ENCODE results near the gene GABPB1. TPM values are rescaled to one million over a fixed set of nuclear protein-coding genes. Genes with fewer than 3 reads are reported as not detected.
"Not testable (repeated sequence)": the region's sequence is repeated elsewhere in the genome, so short reads cannot be mapped to it uniquely, and the experiment has no call there.

The GABPB1 gene
- total and polyA plus RNA-seq, 2 experiments from 2014 or later: 23.3 to 38.7 TPM

DNA sequence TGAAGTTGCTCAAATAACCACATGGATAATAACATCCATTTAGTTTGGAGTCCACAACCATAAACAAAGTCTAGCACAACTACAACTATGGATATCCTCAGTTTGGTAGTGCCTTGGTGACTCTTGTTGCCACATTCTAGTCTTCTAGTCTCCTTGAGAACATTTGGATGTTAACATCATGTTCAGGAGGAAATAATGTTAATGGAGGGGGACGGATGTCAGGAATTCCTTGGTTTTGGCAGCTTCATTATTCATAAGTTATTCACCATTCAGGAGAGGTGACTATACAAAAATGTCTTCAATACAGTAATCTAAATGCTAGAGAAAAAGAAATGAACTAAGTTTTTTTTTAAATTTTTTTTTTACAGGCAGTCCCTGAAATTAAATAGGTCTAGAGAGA is 26.4 kb upstream of the GABPB1 start:
- no peak overlapping the region for H3K4me2 ChIP-seq
- no peak overlapping the region for H2AFZ ChIP-seq
- H3K36me3 ChIP-seq (replicated peaks; ENCODE audit: insufficient read depth, low read depth): no peaks in the 10 kb centered on the region
- H3K79me2 ChIP-seq: no peaks in the 10 kb centered on the region
- no peak overlapping the region for H3K4me3 ChIP-seq
- no peaks in the 10 kb centered on the region for H3K9me2 ChIP-seq (replicated peaks; ENCODE audit: insufficient read depth)
- WGBS (ENCODE audit: low lambda C conversion rate, missing lambda C conversion rate): 73% methylated on average over 1 of the region's 1 CpG
- H4K20me1 ChIP-seq (ENCODE audit: insufficient read depth, poor library complexity, severe bottlenecking): no peaks in the 10 kb centered on the region
- TF ChIP-seq EZH2 (IDR thresholded peaks at IDR 0.05; ENCODE audit: borderline replicate concordance): no peak
- TF ChIP-seq, protein P1, sequence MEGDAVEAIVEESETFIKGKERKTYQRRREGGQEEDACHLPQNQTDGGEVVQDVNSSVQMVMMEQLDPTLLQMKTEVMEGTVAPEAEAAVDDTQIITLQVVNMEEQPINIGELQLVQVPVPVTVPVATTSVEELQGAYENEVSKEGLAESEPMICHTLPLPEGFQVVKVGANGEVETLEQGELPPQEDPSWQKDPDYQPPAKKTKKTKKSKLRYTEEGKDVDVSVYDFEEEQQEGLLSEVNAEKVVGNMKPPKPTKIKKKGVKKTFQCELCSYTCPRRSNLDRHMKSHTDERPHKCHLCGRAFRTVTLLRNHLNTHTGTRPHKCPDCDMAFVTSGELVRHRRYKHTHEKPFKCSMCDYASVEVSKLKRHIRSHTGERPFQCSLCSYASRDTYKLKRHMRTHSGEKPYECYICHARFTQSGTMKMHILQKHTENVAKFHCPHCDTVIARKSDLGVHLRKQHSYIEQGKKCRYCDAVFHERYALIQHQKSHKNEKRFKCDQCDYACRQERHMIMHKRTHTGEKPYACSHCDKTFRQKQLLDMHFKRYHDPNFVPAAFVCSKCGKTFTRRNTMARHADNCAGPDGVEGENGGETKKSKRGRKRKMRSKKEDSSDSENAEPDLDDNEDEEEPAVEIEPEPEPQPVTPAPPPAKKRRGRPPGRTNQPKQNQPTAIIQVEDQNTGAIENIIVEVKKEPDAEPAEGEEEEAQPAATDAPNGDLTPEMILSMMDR (IDR thresholded peaks at IDR 0.05; ENCODE audit: poor library complexity): no peak
- TF ChIP-seq EZH2phosphoT487 (IDR thresholded peaks at IDR 0.05; ENCODE audit: low read depth, severe bottlenecking, unreplicated experiment): no peak
- H3K4me1 ChIP-seq (ENCODE audit: insufficient read depth): no peaks in the 10 kb centered on the region
- no peak overlapping the region for H3K27ac ChIP-seq
- H3K27me3 ChIP-seq: no peaks in the 10 kb centered on the region
- no peak for DNase-seq (ENCODE audit: low spot score)
- H3K9me3 ChIP-seq (ENCODE audit: low read depth): no peaks in the 10 kb centered on the region

GRCh38 chr15:50380089-50380488 is 25.1 kb upstream of the GABPB1 start:
- H3K27ac ChIP-seq: no peak overlapping the region
- H4K20me1 ChIP-seq (ENCODE audit: insufficient read depth, poor library complexity, severe bottlenecking): no peaks in the 10 kb centered on the region
- no peak for DNase-seq (ENCODE audit: low spot score)
- no peak for TF ChIP-seq EZH2phosphoT487 (IDR thresholded peaks at IDR 0.05; ENCODE audit: low read depth, severe bottlenecking, unreplicated experiment)
- TF ChIP-seq, protein P1 (IDR thresholded peaks at IDR 0.05; ENCODE audit: poor library complexity): no peak
- TF ChIP-seq EZH2 (IDR thresholded peaks at IDR 0.05; ENCODE audit: borderline replicate concordance): no peak
- H3K27me3 ChIP-seq: no peaks in the 10 kb centered on the region
- WGBS (ENCODE audit: low lambda C conversion rate, missing lambda C conversion rate): 72% methylated on average over 1 of the region's 1 CpG
- no peak overlapping the region for H3K4me2 ChIP-seq
- H3K9me3 ChIP-seq (ENCODE audit: low read depth): no peaks in the 10 kb centered on the region
- H3K9me2 ChIP-seq (replicated peaks; ENCODE audit: insufficient read depth): no peaks in the 10 kb centered on the region
- H3K79me2 ChIP-seq: no peaks in the 10 kb centered on the region
- H3K36me3 ChIP-seq (replicated peaks; ENCODE audit: insufficient read depth, low read depth): no peaks in the 10 kb centered on the region
- no peak overlapping the region for H3K4me3 ChIP-seq
- H2AFZ ChIP-seq: no peak overlapping the region
- H3K4me1 ChIP-seq (ENCODE audit: insufficient read depth): no peaks in the 10 kb centered on the region

- not testable (repeated sequence) for DNase-seq (ENCODE audit: low spot score); H3K79me2 ChIP-seq
- 96% methylated on average over 7 of the region's 7 CpGs for WGBS (ENCODE audit: low lambda C conversion rate, missing lambda C conversion rate)
Measured at GRCh38 chr15:50379413-50379812, 24.4 kb upstream of the GABPB1 start.

DNA sequence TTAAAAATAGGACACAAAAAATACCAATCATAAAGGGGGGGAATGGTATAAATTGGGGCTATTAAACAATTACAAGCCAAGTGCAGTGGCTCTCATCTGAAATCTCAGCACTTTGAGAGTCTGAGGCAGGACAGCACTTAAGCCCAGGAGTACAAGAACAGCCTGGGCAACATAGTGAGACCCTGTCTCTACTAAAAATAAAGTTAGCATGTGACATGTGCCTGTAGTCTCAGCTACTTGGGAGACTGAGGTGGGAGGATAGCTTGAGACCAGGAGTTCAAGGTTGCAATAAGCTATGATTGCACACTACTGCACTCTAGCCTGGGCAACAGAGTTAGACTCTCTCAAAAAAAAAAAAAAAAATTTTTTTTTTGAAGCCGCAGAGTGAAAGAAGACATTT is 23.8 kb upstream of the GABPB1 start:
- Histone ChIP-seq H3K4me2 (no peak overlapping the region), H3K4me3 (no peak overlapping the region), H2AFZ (no peak overlapping the region), H3K9me3 (ENCODE audit: low read depth) (no peaks in the 10 kb centered on the region), H3K9me2 (replicated peaks; ENCODE audit: insufficient read depth) (no peaks in the 10 kb centered on the region), H3K4me1 (ENCODE audit: insufficient read depth) (no peaks in the 10 kb centered on the region), H3K27me3 (no peaks in the 10 kb centered on the region), H3K36me3 (replicated peaks; ENCODE audit: insufficient read depth, low read depth) (no peaks in the 10 kb centered on the region), H3K27ac (no peak overlapping the region), H4K20me1 (ENCODE audit: insufficient read depth, poor library complexity, severe bottlenecking) (no peaks in the 10 kb centered on the region), H3K79me2 (no peaks in the 10 kb centered on the region)
- TF ChIP-seq, protein P1 (IDR thresholded peaks at IDR 0.05; ENCODE audit: poor library complexity): no peak
- no peak for TF ChIP-seq EZH2phosphoT487 (IDR thresholded peaks at IDR 0.05; ENCODE audit: low read depth, severe bottlenecking, unreplicated experiment)
- TF ChIP-seq EZH2 (IDR thresholded peaks at IDR 0.05; ENCODE audit: borderline replicate concordance): no peak
- WGBS (ENCODE audit: low lambda C conversion rate, missing lambda C conversion rate): 100% methylated on average over 1 of the region's 1 CpG
- no peak for DNase-seq (ENCODE audit: low spot score)

More at GRCh38 chr15:50379413-50379812, 24.4 kb upstream of the GABPB1 start:
- not testable (repeated sequence) for H3K4me2 ChIP-seq; H4K20me1 ChIP-seq (ENCODE audit: insufficient read depth, poor library complexity, severe bottlenecking); H3K9me3 ChIP-seq (ENCODE audit: low read depth); H3K4me1 ChIP-seq (ENCODE audit: insufficient read depth); H3K9me2 ChIP-seq (replicated peaks; ENCODE audit: insufficient read depth); H3K4me3 ChIP-seq; H3K27ac ChIP-seq; H3K36me3 ChIP-seq (replicated peaks; ENCODE audit: insufficient read depth, low read depth); H2AFZ ChIP-seq; H3K27me3 ChIP-seq
